PC-9 (cell line): ENCODE data around the gene CCDC141. TPM values are rescaled to one million over a fixed set of nuclear protein-coding genes. Genes with fewer than 3 reads are reported as not detected.

Source experiments
- BruUV-seq: library from RNA; stranded (reverse); fragments of 400-500 nt; replicated peaks from 2 replicates; lab custom pipeline; 2021; lab: Mats Ljungman, UMichigan
- CTCF ChIA-PET: fragments of 300-600 bp; sonication (Branson Sonifier 250); formaldehyde crosslinking; loops from one replicate; lab custom pipeline; 2022; ENCODE audit warnings: antibody characterized with exemption; lab: Charles Lee
- POLR2A ChIA-PET: fragments of 300-600 bp; sonication (Branson Sonifier 250); formaldehyde crosslinking; loops from one replicate; lab custom pipeline; 2022; ENCODE audit warnings: antibody characterized with exemption; ENCODE audit not compliant: unreplicated experiment; lab: Charles Lee
- DNase-seq, 2 experiments: peaks; one replicate each; pipeline versions ENCODE4 v3.0.0 to v3.0.0-alpha.2; 2015 to 2022; ENCODE audit warnings: mixed read lengths in 1 of 2
- H2AFZ ChIP-seq: fragments of 200-600 bp; sonication (generic); 2 replicates; pipeline ENCODE4 v1.8.1; 2017; ENCODE audit warnings: antibody characterized with exemption
- H3F3A ChIP-seq: fragments of 200-600 bp; sonication (generic); 2 replicates; pipeline ENCODE4 v1.8.1; 2017; ENCODE audit warnings: antibody characterized with exemption, mild to moderate bottlenecking, low read depth; ENCODE audit not compliant: insufficient read depth
- H3K27ac ChIP-seq: fragments of 200-600 bp; sonication (generic); 2 replicates; pipeline ENCODE4 v1.6.1; 2016; ENCODE audit warnings: mixed run types
- H3K27me3 ChIP-seq: fragments of 200-600 bp; sonication (generic); 2 replicates; pipeline ENCODE4 v1.6.1; 2016; ENCODE audit warnings: low read depth, mixed run types; ENCODE audit not compliant: insufficient read depth
- H3K36me3 ChIP-seq: fragments of 200-600 bp; sonication (generic); 2 replicates; pipeline ENCODE4 v1.6.1; 2016; ENCODE audit warnings: low read depth, mixed run types
- H3K4me1 ChIP-seq: fragments of 200-600 bp; sonication (generic); replicated peaks from 2 replicates; pipeline ENCODE4 v1.6.1; 2016; ENCODE audit warnings: mixed run types; ENCODE audit not compliant: insufficient read depth
- H3K4me2 ChIP-seq: fragments of 200-600 bp; sonication (generic); 2 replicates; pipeline ENCODE4 v1.6.1; 2017; ENCODE audit warnings: mixed run types
- H3K4me3 ChIP-seq: fragments of 200-600 bp; sonication (generic); 2 replicates; pipeline ENCODE4 v1.6.1; 2016; ENCODE audit warnings: mixed run types
- H3K79me2 ChIP-seq: fragments of 200-600 bp; sonication (generic); 2 replicates; pipeline ENCODE4 v1.6.1; 2017; ENCODE audit warnings: low read depth, mixed run types
- H3K9me2 ChIP-seq: fragments of 200-600 bp; sonication (generic); 2 replicates; pipeline ENCODE4 v1.8.1; 2017; ENCODE audit warnings: mild to moderate bottlenecking; ENCODE audit not compliant: insufficient read depth
- H3K9me3 ChIP-seq: fragments of 200-600 bp; sonication (generic); 2 replicates; pipeline ENCODE4 v1.8.1; 2016; ENCODE audit warnings: low read depth; ENCODE audit not compliant: insufficient read depth
- H4K20me1 ChIP-seq: fragments of 200-600 bp; sonication (generic); 2 replicates; pipeline ENCODE4 v1.8.1; 2017; ENCODE audit not compliant: insufficient read depth
- CTCF ChIP-seq: fragments of 200-600 bp; sonication (generic); conservative IDR thresholded peaks from 2 replicates; pipeline ENCODE4 v1.6.1; 2017; ENCODE audit warnings: mixed run types, antibody characterized with exemption, mild to moderate bottlenecking, moderate library complexity
- EZH2 ChIP-seq: fragments of 200-600 bp; sonication (generic); IDR thresholded peaks from 2 replicates; pipeline ENCODE4 v1.8.0; 2017; ENCODE audit warnings: antibody characterized with exemption, low read depth
- intact Hi-C: fragments of 100-400 bp; cut with micrococcal nuclease; formaldehyde crosslinking; loops from one replicate; pipeline ENCODE4 v1.10.0; 2022; ENCODE audit not compliant: unreplicated experiment
- total RNA-seq: library from RNA; stranded (reverse); gene quantifications from 2 replicates; pipeline ENCODE4 v1.2.3, GENCODE V29; 2021

Gene CCDC141
- total RNA-seq, 1 experiment from 2014 or later: not detected

- ChIA-PET POLR2A (no interaction called here), CTCF (no interaction called here)
- H3K4me2 ChIP-seq: no peak overlapping the region
- H4K20me1 ChIP-seq: no peaks in the 10 kb centered on the region
- no peak overlapping the region for H2AFZ ChIP-seq
- H3K9me3 ChIP-seq: no peaks in the 10 kb centered on the region
- no peak overlapping the region for H3K4me3 ChIP-seq
- H3K79me2 ChIP-seq: no peaks in the 10 kb centered on the region
- H3K36me3 ChIP-seq: no peaks in the 10 kb centered on the region
- H3K27ac ChIP-seq: no peak overlapping the region
- peaks cover 5% of the 10 kb centered on the region; the same call in 1 of the 2 replicates for H3K27me3 ChIP-seq
- BruUV-seq: no TSS peak
- DNase-seq: peak in 1 of 2 experiments; percentile 18
- H3F3A ChIP-seq: no peaks in the 10 kb centered on the region
- no peaks in the 10 kb centered on the region for H3K4me1 ChIP-seq
- TF ChIP-seq EZH2: no peak
- TF ChIP-seq CTCF: no peak
- no peaks in the 10 kb centered on the region for H3K9me2 ChIP-seq
- intact Hi-C loops: no loop called here
Measured at GRCh38 chr2:179081954-179082353, 32.0 kb upstream of the CCDC141 start.

GRCh38 chr2:179072527-179072926, 22.6 kb upstream of the CCDC141 start:
- 0 out of 2 replicates have a peak, but pooled peaks cover 4% of the 10 kb centered on the region for H3K9me2 ChIP-seq
- H3K4me2 ChIP-seq: no peak overlapping the region
- no peaks in the 10 kb centered on the region for H4K20me1 ChIP-seq
- no peaks in the 10 kb centered on the region for H3K4me1 ChIP-seq
- no TSS peak for BruUV-seq
- H3K4me3 ChIP-seq: no peak overlapping the region
- peaks cover 7% of the 10 kb centered on the region; the same call in 1 of the 2 replicates for H3K27me3 ChIP-seq
- no peaks in the 10 kb centered on the region for H3K9me3 ChIP-seq
- ChIA-PET POLR2A (no interaction called here), CTCF (no interaction called here)
- DNase-seq: no peak
- H3K79me2 ChIP-seq: no peaks in the 10 kb centered on the region
- no peaks in the 10 kb centered on the region for H3F3A ChIP-seq
- H2AFZ ChIP-seq: peak overlapping the region; percentile 30; the same call in 1 of the 2 replicates
- intact Hi-C loops: no loop called here
- no peak overlapping the region for H3K27ac ChIP-seq
- TF ChIP-seq CTCF: no peak
- no peak for TF ChIP-seq EZH2
- H3K36me3 ChIP-seq: no peaks in the 10 kb centered on the region

- POLR2A ChIA-PET: no interaction called here
- H3F3A ChIP-seq: no peaks in the 10 kb centered on the region
- no peaks in the 10 kb centered on the region for H3K79me2 ChIP-seq
- intact Hi-C loops: no loop called here
- no peaks in the 10 kb centered on the region for H3K4me1 ChIP-seq
- 0 out of 2 replicates have a peak, but pooled peaks cover 4% of the 10 kb centered on the region for H3K9me2 ChIP-seq
- TF ChIP-seq EZH2 (no peak), CTCF (no peak)
- no TSS peak for BruUV-seq
- H4K20me1 ChIP-seq: no peaks in the 10 kb centered on the region
- no peak overlapping the region for H3K4me3 ChIP-seq
- no peak overlapping the region for H3K27ac ChIP-seq
- H3K4me2 ChIP-seq: no peak overlapping the region
- CTCF ChIA-PET: no interaction called here
- no peak overlapping the region for H2AFZ ChIP-seq
- no peak for DNase-seq
- H3K9me3 ChIP-seq: no peaks in the 10 kb centered on the region
- no peaks in the 10 kb centered on the region for H3K36me3 ChIP-seq
- peaks cover under 1% of the 10 kb centered on the region; the same call in 1 of the 2 replicates for H3K27me3 ChIP-seq
Measured at GRCh38 chr2:179071810-179072355, 21.9 kb upstream of the CCDC141 start.
